Heart right ventricle (tissue), 16 donors: ENCODE results near the gene CDC42BPG. TPM values are rescaled to one million over a fixed set of nuclear protein-coding genes. Genes with fewer than 3 reads are reported as not detected.
A peak's percentile ranks its signal among the peaks of the same experiment; 100 is the strongest.

Source experiments
- ATAC-seq, 8 donors: fragments of 200-7000 bp; cut with Tn5 transposase; one replicate each; pipeline ENCODE4 v1.9.1; 2020; ENCODE audit warnings: mild to moderate bottlenecking in 8 of 8, moderate library complexity in 8 of 8, moderate number of reproducible peaks in 1 of 8
- DNase-seq, 2 donors: peaks; one replicate each; pipeline ENCODE4 v3.0.0-alpha.2; 2020
- H3K27ac ChIP-seq, 10 donors: fragments of 200-600 bp; sonication (generic) in 2 of 10; one replicate each; pipeline versions ENCODE4 v1.5.0 to v1.8.0; 2020 to 2022; ENCODE audit warnings: mild to moderate bottlenecking in 3 of 10
- H3K27me3 ChIP-seq, 7 donors: fragments of 200-600 bp; one replicate each; pipeline ENCODE4 v1.8.0; 2021 to 2022; ENCODE audit warnings: mild to moderate bottlenecking in 2 of 7
- H3K36me3 ChIP-seq, 9 donors: fragments of 200-600 bp; sonication (generic) in 1 of 9; one replicate each; pipeline versions ENCODE4 v1.5.0 to v1.8.0; 2020 to 2022; ENCODE audit warnings: mild to moderate bottlenecking in 2 of 9
- H3K4me1 ChIP-seq, 9 donors: fragments of 200-600 bp; sonication (generic) in 1 of 9; one replicate each; pipeline versions ENCODE4 v1.5.0 to v1.8.0; 2020 to 2022; ENCODE audit warnings: mild to moderate bottlenecking in 4 of 9
- H3K4me3 ChIP-seq, 10 donors: fragments of 200-600 bp; sonication (generic) in 2 of 10; one replicate each; pipeline versions ENCODE4 v1.5.0 to v1.8.0; 2020 to 2022; ENCODE audit warnings: mild to moderate bottlenecking in 7 of 10, moderate library complexity in 2 of 10
- H3K9me3 ChIP-seq, 11 donors: fragments of 200-600 bp in 10 of 11; sonication (generic) in 2 of 11; one replicate each; pipeline versions ENCODE4 v1.5.0 to v1.8.0; 2013 to 2022; ENCODE audit warnings: mild to moderate bottlenecking in 2 of 11, control low read depth in 1 of 11, moderate library complexity in 1 of 11
- WGBS, 2 donors: extraction: QIAGEN DNeasy Blood & Tissue Kit; methylation state at CpG; one replicate each; pipeline ENCODE4 v1.1.7; 2013; ENCODE audit warnings: inconsistent platforms in 1 of 2; 5-methylcytosine and 5-hydroxymethylcytosine counted together
- intact Hi-C, 10 donors: fragments of 100-400 bp; cut with DNase I; formaldehyde crosslinking; loops; one replicate each; pipeline versions ENCODE4 v1.11.1 to v1.14.2; 2022
- polyA plus RNA-seq, 2 donors: library from polyadenylated mRNA; stranded (reverse); fragments of 200-250 nt; gene quantifications; one replicate each; pipeline ENCODE4 v1.2.3, GENCODE V29; 2013
- total RNA-seq, 10 donors: library from RNA; stranded (reverse); fragmentation: NEBNext Ultra II Directional in 3 of 10; extraction: Animal tissue kit (Norgen Biotek cat#: 25700) in 3 of 10; gene quantifications; one replicate each; pipeline versions ENCODE4 v1.2.1 to v1.2.4, GENCODE V29; 2021 to 2023
- TF ChIP-seq, protein P1 (sequence below), 9 donors: fragments of 200-600 bp; sonication (generic) in 2 of 9; IDR thresholded peaks; one replicate each; pipeline versions ENCODE4 v1.5.0 to v1.8.0; 2021 to 2022; ENCODE audit warnings: antibody characterized with exemption in 9 of 9, mild to moderate bottlenecking in 5 of 9, moderate library complexity in 1 of 9
- donor health status: Arrhythmogenic right ventricular cardiomyopathy.
- donor health status: ischemic (EF 13 %, LVEDD 7.1; RV severe dilation, severe dysfunction).
- donor health status: healthy with polysubstance abuse.
- donor health status: DM: no; HTN: yes; CAD: no.
- donor health status: DM: no; HTN: no; CAD: no.
- donor health status: ischemic (EF 25% LVEDD 6.9; RV normal size, moderate dysfunction).
- donor health status: ischemic (EF 25% LVEDD 5.7; RV mildly dilated, moderate dysfunction).
- donor health status: healthy.
- donor health status: DM: yes; HTN: yes; CAD: no.
- donor health status: Ischemic cardiomyopathy.
- donor health status: ischemic (EF 35%, LVEDD 5.7; RV mildly dilated, moderate dysfunction).
- donor health status: nonischemic (EF 11% LVEDD 7.7; RV severe dilation, severe dysfunction).
- donor health status: DM: yes; HTN: yes; CAD: no.
- donor health status: PGD.
- donor health status: ischemic (EF 29% LVEDD 5.4; RV normal size, mild dysfunction).
- donor health status: nonischemic (EF 23%, LVEDD 6.1; RV moderate dilation, normal function).

Gene CDC42BPG
- total and polyA plus RNA-seq, 12 donors: 0.04 to 1.3 (median 0.27) TPM

DNA sequence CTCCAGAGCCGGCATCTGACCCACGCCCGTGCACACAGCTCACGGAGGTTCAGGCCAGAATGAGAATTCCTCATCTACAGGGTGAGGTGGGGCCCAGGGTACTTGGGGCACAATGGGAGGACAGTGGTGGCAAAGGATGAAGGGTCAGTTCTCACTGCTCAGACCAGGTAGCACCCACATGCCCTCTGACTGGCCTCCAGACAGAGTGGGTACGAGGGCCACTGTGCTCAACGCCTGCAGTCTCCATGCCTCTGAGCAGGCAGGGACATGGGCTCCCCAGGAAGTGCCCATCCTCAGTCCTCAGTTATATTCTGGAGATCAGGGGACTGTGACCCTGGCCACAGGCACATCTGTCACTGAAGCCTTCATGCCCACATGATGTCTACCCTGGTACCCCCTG, 13.0 kb upstream of the CDC42BPG start:
- 86 to 99% methylated on average over 6 of the region's 6 CpGs for WGBS, 2 donors
- H3K36me3 ChIP-seq: peaks cover 0 to 78% (median 16%) of the 10 kb centered on the region in 9 donors
- intact Hi-C loops: no loop called here
- H3K4me1 ChIP-seq: peaks cover 52 to 100% (median 93%) of the 10 kb centered on the region in 9 donors
- DNase-seq (no peak), ATAC-seq (no peak)
- no peaks in the 10 kb centered on the region for H3K9me3 ChIP-seq
- peak overlapping the region in 9 of 10 donors; percentile 81 to 96 (median 90) for H3K27ac ChIP-seq
- no peak overlapping the region for H3K4me3 ChIP-seq
- TF ChIP-seq, protein P1, sequence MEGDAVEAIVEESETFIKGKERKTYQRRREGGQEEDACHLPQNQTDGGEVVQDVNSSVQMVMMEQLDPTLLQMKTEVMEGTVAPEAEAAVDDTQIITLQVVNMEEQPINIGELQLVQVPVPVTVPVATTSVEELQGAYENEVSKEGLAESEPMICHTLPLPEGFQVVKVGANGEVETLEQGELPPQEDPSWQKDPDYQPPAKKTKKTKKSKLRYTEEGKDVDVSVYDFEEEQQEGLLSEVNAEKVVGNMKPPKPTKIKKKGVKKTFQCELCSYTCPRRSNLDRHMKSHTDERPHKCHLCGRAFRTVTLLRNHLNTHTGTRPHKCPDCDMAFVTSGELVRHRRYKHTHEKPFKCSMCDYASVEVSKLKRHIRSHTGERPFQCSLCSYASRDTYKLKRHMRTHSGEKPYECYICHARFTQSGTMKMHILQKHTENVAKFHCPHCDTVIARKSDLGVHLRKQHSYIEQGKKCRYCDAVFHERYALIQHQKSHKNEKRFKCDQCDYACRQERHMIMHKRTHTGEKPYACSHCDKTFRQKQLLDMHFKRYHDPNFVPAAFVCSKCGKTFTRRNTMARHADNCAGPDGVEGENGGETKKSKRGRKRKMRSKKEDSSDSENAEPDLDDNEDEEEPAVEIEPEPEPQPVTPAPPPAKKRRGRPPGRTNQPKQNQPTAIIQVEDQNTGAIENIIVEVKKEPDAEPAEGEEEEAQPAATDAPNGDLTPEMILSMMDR (IDR thresholded peaks at IDR 0.05): no peak
- H3K27me3 ChIP-seq: no peaks in the 10 kb centered on the region

DNA sequence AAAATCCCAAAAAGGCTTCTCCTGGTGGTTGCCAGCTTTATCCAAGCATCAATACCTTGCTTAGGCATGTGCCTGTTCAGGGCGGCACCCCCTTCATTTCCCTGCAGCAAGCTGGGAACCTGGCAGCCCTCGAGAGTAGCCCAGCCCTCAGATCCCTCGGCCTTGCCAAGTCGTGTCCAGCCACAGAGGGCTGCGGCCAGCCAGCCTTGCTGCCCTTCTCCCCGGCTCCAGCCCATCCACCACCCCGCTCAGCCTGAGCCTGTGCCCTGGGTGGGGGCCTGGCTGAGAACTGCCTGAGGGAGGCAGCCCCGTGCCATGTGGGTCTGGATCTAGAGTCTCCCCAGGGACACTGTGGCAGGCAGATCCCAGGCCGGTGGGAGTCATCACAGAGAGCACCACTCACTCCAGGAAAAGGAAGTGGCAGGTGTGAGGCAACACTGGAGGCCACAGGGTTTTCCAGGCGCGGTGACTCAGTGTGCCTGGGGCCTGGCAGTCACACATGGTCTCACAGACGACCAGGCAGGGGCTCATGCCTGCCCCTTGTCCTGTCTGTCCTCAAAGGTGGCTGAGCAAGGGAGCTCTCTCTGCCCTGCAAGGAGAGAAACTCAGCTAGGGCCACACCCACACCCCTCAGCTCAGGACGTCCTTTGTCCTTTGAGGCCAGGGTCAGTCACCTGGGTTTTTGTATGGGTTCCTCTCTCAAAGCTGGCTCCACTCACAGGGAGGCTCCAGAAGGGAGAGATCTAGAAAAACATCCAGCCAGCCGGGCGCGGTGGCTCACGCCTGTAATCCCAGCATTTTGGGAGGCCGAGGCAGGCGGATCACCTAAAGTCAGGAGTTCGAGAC, 12.2 kb upstream of the CDC42BPG start:
- DNase-seq: peak in 1 of 2 donors; percentile 60
- 59 to 71% methylated on average over 20 of the region's 20 CpGs for WGBS, 2 donors
- intact Hi-C loops: no loop called here
- peak overlapping the region in 1 of 10 donors; percentile 9 for H3K4me3 ChIP-seq
- no peaks in the 10 kb centered on the region for H3K27me3 ChIP-seq
- TF ChIP-seq, protein P1 (IDR thresholded peaks at IDR 0.05): no peak
- H3K27ac ChIP-seq: peak overlapping the region; percentile 33 to 96 (median 87)
- H3K36me3 ChIP-seq: peaks cover 0 to 86% (median 18%) of the 10 kb centered on the region in 9 donors
- no peaks in the 10 kb centered on the region for H3K9me3 ChIP-seq
- peak; percentile 3 to 61 (median 17) for ATAC-seq
- H3K4me1 ChIP-seq: peaks cover 46 to 100% (median 93%) of the 10 kb centered on the region in 9 donors

DNA sequence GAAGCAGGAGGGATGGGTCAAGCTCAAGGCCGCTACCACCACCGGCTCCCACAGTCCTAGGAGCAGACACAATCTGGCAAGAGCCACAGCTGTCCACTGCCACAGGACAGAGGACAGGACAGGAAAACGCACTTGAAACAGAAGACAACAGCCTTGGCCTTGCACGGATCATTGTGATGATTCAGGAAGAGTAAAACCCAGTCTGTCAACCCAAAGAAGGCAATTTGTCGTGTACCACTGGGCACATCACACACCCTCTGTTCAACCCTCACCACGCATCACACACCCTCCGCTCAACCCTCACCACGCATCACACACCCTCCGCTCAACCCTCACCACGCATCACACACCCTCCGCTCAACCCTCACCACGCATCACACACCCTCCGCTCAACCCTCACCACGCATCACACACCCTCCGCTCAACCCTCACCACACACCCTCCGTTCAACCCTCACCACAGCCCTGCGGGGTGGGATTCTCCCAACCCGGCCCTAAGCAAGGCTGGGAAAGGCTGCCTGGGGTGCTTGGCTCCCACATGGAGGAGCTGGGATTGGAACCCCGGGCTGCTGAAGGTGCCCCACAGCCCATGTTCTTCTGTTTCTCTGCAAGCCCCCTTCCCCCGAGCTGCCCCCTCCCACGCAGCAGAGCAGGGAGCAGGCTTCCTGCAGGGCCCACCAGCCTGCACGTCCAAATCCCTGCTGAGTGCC, 11.3 kb upstream of the CDC42BPG start:
- peaks cover 0 to 86% (median 18%) of the 10 kb centered on the region in 9 donors for H3K36me3 ChIP-seq
- no peaks in the 10 kb centered on the region for H3K27me3 ChIP-seq
- H3K4me3 ChIP-seq: peak overlapping the region in 3 of 10 donors; percentile 6 to 41 (median 32)
- DNase-seq: no peak
- no peak for ATAC-seq
- H3K4me1 ChIP-seq: peaks cover 49 to 100% (median 96%) of the 10 kb centered on the region in 9 donors
- no peaks in the 10 kb centered on the region for H3K9me3 ChIP-seq
- WGBS, 2 donors: 81 to 82% methylated on average over 18 to 20 of the region's 22 CpGs
- H3K27ac ChIP-seq: peak overlapping the region; percentile 31 to 96 (median 87)
- TF ChIP-seq, protein P1 (IDR thresholded peaks at IDR 0.05): no peak
- intact Hi-C loops: loop anchor here in 2 of 10 donors (2.0 kb wide), 2 partner anchors 21 to 23 kb away; partner anchors contain the start of gene EHD1 (in 1 of the 2)
